Measurements from ENCODE around the gene VPS41. TPM values are rescaled to one million over a fixed set of nuclear protein-coding genes. Genes with fewer than 3 reads are reported as not detected.

VPS41 gene
- polyA plus RNA-seq, 1 experiment: 15.7 TPM

- ChIA-PET POLR2A (no interaction called here), CTCF (interaction anchor here (1.3 kb wide), 1 partner anchor 12 kb away, joined by 3 read pairs; no protein-coding TSS in a partner anchor)
- Histone ChIP-seq H3K27me3 (ENCODE audit: control insufficient read depth, insufficient read depth, low read length) (no peaks in the 10 kb centered on the region), H3K4me3 (ENCODE audit: low read depth, low read length) (no peak overlapping the region), H3K36me3 (ENCODE audit: control insufficient read depth, insufficient read depth, low read length) (no peaks in the 10 kb centered on the region; the same call in 1 of the 2 replicates)
- DNase-seq (ENCODE audit: low read depth): no peak
- no peak for TF ChIP-seq CTCF (IDR thresholded peaks at IDR 0.05; ENCODE audit: insufficient read depth, low read depth, low read length)
Measured at GRCh38 chr7:38880035-38880434, 29.0 kb downstream of the VPS41 start.

GRCh38 chr7:38878694-38879457, 30.1 kb downstream of the VPS41 start:
- ChIA-PET POLR2A (no interaction called here), CTCF (interaction anchor here (0.9 to 1.4 kb wide), 2 partner anchors 12 to 53 kb away, joined by 3 to 4 read pairs; no protein-coding TSS in a partner anchor)
- no peak for TF ChIP-seq CTCF (IDR thresholded peaks at IDR 0.05; ENCODE audit: insufficient read depth, low read depth, low read length)
- no peaks in the 10 kb centered on the region; the same call in 1 of the 2 replicates for H3K36me3 ChIP-seq (ENCODE audit: control insufficient read depth, insufficient read depth, low read length)
- no peaks in the 10 kb centered on the region for H3K27me3 ChIP-seq (ENCODE audit: control insufficient read depth, insufficient read depth, low read length)
- no peak for DNase-seq (ENCODE audit: low read depth)
- H3K4me3 ChIP-seq (ENCODE audit: low read depth, low read length): no peak overlapping the region

- H3K4me3 ChIP-seq (ENCODE audit: low read depth, low read length): no peak overlapping the region
- no peaks in the 10 kb centered on the region for H3K27me3 ChIP-seq (ENCODE audit: control insufficient read depth, insufficient read depth, low read length)
- no peaks in the 10 kb centered on the region for H3K36me3 ChIP-seq (ENCODE audit: control insufficient read depth, insufficient read depth, low read length)
- ChIA-PET POLR2A (no interaction called here), CTCF (no interaction called here)
- DNase-seq (ENCODE audit: low read depth): no peak
- no peak for TF ChIP-seq CTCF (IDR thresholded peaks at IDR 0.05; ENCODE audit: insufficient read depth, low read depth, low read length)
Measured at GRCh38 chr7:38873433-38873832, 35.6 kb downstream of the VPS41 start.

- peaks cover 2% of the 10 kb centered on the region for H3K36me3 ChIP-seq (ENCODE audit: control insufficient read depth, insufficient read depth, low read length)
- ChIA-PET CTCF (no interaction called here), POLR2A (no interaction called here)
- TF ChIP-seq CTCF (IDR thresholded peaks at IDR 0.05; ENCODE audit: insufficient read depth, low read depth, low read length): no peak
- no peak overlapping the region for H3K4me3 ChIP-seq (ENCODE audit: low read depth, low read length)
- H3K27me3 ChIP-seq (ENCODE audit: control insufficient read depth, insufficient read depth, low read length): no peaks in the 10 kb centered on the region
- DNase-seq (ENCODE audit: low read depth): no peak
Measured at GRCh38 chr7:38872202-38872601, 36.8 kb downstream of the VPS41 start.

- H3K36me3 ChIP-seq (ENCODE audit: control insufficient read depth, insufficient read depth, low read length): peaks cover 2% of the 10 kb centered on the region
- TF ChIP-seq CTCF (IDR thresholded peaks at IDR 0.05; ENCODE audit: insufficient read depth, low read depth, low read length): no peak
- ChIA-PET POLR2A (no interaction called here), CTCF (interaction anchor here (1.2 kb wide), 1 partner anchor 12 kb away, joined by 5 read pairs; no protein-coding TSS in a partner anchor)
- no peaks in the 10 kb centered on the region for H3K27me3 ChIP-seq (ENCODE audit: control insufficient read depth, insufficient read depth, low read length)
- H3K4me3 ChIP-seq (ENCODE audit: low read depth, low read length): no peak overlapping the region
- no peak for DNase-seq (ENCODE audit: low read depth)
Measured at GRCh38 chr7:38870147-38870546, 38.8 kb downstream of the VPS41 start.

Measured in BJ (cell line).